BLaER1 (cell line): Measurements from ENCODE around the gene SLC35F3.

Experiments used
- H3K27ac ChIP-seq: shearing (Covaris generic); formaldehyde crosslinking; 2 replicates; pipeline ENCODE4 v1.8.1; 2022
- H3K27me3 ChIP-seq: shearing (Covaris generic); formaldehyde crosslinking; 2 replicates; pipeline ENCODE4 v1.8.1; 2022
- H3K36me3 ChIP-seq: shearing (Covaris generic); formaldehyde crosslinking; 2 replicates; pipeline ENCODE4 v1.8.1; 2022
- H3K4me1 ChIP-seq: shearing (Covaris generic); formaldehyde crosslinking; 2 replicates; pipeline ENCODE4 v1.8.1; 2022
- H3K4me2 ChIP-seq: shearing (Covaris generic); formaldehyde crosslinking; 2 replicates; pipeline ENCODE4 v1.8.1; 2022
- H3K4me3 ChIP-seq: shearing (Covaris generic); formaldehyde crosslinking; 2 replicates; pipeline ENCODE4 v1.8.1; 2022
- H3K9ac ChIP-seq: shearing (Covaris generic); formaldehyde crosslinking; 2 replicates; pipeline ENCODE4 v1.8.1; 2022
- H3K9me3 ChIP-seq: shearing (Covaris generic); formaldehyde crosslinking; 2 replicates; pipeline ENCODE4 v1.8.1; 2022
- H4K20me1 ChIP-seq: shearing (Covaris generic); formaldehyde crosslinking; 2 replicates; pipeline ENCODE4 v1.8.1; 2022
- Cebpa-rat ChIP-seq: shearing (Covaris generic); IDR thresholded peaks from 2 replicates; pipeline ENCODE4 v1.8.1; 2022

Gene SLC35F3

DNA sequence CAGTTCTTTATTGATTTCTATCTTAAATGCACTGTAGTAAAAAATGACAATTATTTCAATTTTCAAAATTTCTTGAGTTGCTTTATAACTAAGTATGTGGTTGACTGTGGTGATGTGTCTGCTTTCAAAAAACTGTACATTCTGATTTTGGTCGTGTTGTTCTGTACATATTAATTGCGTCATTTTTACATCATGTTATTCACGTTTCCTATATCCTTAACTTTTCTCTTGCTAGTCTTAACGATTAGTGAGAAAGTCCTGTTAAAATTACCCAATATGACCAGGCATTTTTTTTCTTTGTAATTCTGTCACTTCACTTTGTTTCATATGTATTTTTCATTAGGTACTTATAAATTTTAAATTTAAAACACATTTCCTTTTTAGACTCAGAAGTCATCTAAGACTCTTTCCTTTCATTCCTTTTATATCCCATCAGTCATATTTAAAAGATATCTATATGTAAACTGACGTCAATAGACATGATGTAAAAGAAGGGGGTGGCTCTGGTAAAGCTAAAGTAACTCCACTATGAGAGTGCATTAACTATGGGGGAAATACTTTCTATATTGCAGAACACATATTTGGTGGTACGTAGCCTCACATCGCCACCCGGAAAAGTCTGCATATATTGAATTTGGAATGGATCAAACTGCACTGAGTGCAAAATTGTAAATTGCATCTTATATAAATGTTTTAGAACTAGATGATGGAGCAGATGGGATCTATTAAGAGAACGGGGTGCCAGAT, 467.7 kb downstream of the SLC35F3 start:
- Histone ChIP-seq H4K20me1 (no peaks in the 10 kb centered on the region), H3K4me2 (peak overlapping the region; percentile 82), H3K27me3 (no peaks in the 10 kb centered on the region), H3K9me3 (no peaks in the 10 kb centered on the region), H3K36me3 (peaks cover 22% of the 10 kb centered on the region), H3K27ac (peak overlapping the region; percentile 91), H3K4me1 (peaks cover 23% of the 10 kb centered on the region), H3K9ac (peak overlapping the region; percentile 87), H3K4me3 (peak overlapping the region; percentile 75)
- TF ChIP-seq Cebpa-rat = no peak

DNA sequence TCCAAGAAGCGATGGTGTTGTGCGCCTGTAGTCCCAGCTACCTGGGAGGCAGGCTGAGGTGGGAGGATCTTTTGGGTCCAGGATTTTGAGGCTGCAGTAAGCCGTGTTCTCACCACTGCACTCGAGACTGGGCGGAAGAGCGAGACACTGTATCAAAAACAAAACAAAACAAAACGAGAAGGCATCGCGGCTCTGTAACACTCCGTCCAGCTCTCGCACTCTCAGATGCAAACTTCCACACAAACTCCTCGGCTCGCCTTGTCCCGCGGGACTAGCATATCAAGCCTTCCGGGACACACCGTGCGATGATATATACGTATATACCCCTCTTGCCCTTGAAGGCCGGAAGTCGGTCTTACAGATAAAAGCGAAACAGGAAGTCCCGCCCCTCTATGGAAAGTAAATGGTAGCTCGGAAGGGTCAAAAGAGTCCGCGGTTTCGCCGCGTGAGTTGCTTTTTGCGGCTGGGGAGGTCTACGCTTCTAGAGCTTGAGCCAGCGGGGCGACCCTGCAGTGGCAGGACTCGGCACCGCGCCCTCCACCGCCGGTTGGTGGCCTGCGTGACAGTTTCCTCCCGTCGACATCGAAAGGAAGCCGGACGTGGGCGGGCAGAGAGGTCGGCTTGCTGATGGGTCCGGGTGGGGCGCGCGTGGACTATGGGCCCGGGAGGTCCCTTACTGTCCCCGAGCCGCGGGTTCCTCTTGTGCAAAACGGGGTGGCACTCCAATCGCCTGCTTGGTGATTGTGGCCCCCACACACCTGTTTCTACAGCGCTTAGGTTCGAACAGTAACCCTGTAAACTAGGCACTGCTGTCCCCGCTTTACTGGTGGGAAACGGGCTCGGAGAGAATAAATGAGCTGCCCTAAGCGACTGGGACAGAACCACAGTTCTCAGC, 468.8 kb downstream of the SLC35F3 start, which contains the start of gene COA6:
Gene COA6, plus strand, starts transcription at position 393 of the 895 bp plus-strand sequence. Its CDS starts 11 bp downstream, at position 404.
- Histone ChIP-seq H3K36me3 (peaks cover 33% of the 10 kb centered on the region), H3K9ac (peak within 1 kb of the TSS; percentile 87), H3K27me3 (no peaks in the 10 kb centered on the region), H3K4me2 (peak within 1 kb of the TSS; percentile 90), H3K9me3 (no peaks in the 10 kb centered on the region), H3K4me3 (peak within 1 kb of the TSS; percentile 75), H3K27ac (peak within 1 kb of the TSS; percentile 91), H3K4me1 (peaks cover 23% of the 10 kb centered on the region), H4K20me1 (no peaks in the 10 kb centered on the region)
- TF ChIP-seq Cebpa-rat = no peak

DNA sequence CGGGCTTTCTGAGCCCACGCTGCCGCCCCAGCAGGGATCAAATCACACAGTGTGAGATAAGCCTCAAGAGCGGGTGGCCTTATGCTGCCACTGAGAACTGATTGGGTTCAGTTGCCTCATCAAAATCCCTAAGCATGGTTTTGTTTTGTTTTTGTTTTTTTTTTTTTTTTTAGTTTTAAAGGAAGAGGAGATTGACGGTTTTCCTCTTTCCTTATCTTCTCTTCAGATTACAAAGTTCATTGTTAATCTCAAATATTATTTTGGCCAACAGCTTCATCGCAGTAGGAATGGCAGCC, 469.4 kb downstream of the SLC35F3 start:
- Histone ChIP-seq H3K4me1 (peaks cover 23% of the 10 kb centered on the region), H3K4me3 (peak overlapping the region; percentile 75), H3K9me3 (no peaks in the 10 kb centered on the region), H3K9ac (peak overlapping the region; percentile 87), H3K36me3 (peaks cover 39% of the 10 kb centered on the region), H4K20me1 (no peaks in the 10 kb centered on the region), H3K27ac (peak overlapping the region; percentile 91), H3K4me2 (peak overlapping the region; percentile 90), H3K27me3 (no peaks in the 10 kb centered on the region)
- no peak for TF ChIP-seq Cebpa-rat
